Jurkat, Clone E6-1 (cell line): ENCODE results near the gene TRIP13. TPM values are rescaled to one million over a fixed set of nuclear protein-coding genes. Genes with fewer than 3 reads are reported as not detected.
A peak's percentile ranks its signal among the peaks of the same experiment; 100 is the strongest.
"Not testable (repeated sequence)": the region's sequence is repeated elsewhere in the genome, so short reads cannot be mapped to it uniquely, and the experiment has no call there.

Experiments
- DNase-seq: peaks from one replicate; pipeline ENCODE4 v3.0.0-alpha.2; 2011; ENCODE audit warnings: low read depth, low spot score
- H3K4me3 ChIP-seq: 2 replicates; pipeline ENCODE4 v1.5.1; 2011; ENCODE audit warnings: mild to moderate bottlenecking, low read length, control low read depth, moderate library complexity
- polyA plus RNA-seq: library from polyadenylated mRNA; unstranded; fragments of >200 nt; gene quantifications from one replicate; pipeline ENCODE4 v1.2.1, GENCODE V29; 2012; ENCODE audit warnings: missing spikeins; ENCODE audit not compliant: insufficient read length, insufficient read depth

The TRIP13 gene, protein sequence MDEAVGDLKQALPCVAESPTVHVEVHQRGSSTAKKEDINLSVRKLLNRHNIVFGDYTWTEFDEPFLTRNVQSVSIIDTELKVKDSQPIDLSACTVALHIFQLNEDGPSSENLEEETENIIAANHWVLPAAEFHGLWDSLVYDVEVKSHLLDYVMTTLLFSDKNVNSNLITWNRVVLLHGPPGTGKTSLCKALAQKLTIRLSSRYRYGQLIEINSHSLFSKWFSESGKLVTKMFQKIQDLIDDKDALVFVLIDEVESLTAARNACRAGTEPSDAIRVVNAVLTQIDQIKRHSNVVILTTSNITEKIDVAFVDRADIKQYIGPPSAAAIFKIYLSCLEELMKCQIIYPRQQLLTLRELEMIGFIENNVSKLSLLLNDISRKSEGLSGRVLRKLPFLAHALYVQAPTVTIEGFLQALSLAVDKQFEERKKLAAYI
- polyA plus RNA-seq: 153 TPM

GRCh38 chr5:892394-893136 lies at the start of gene TRIP13, which contains the start of gene BRD9:
Gene TRIP13, plus strand, starts transcription at chr5:892884. Its CDS starts 115 bp downstream, at chr5:892999.
Gene BRD9, minus strand, starts transcription at chr5:892801. Its CDS starts 144 bp downstream, at chr5:892657.
- H3K4me3 ChIP-seq: peak within 1 kb of the TSS; percentile 96
- DNase-seq: peak; percentile 76

DNA sequence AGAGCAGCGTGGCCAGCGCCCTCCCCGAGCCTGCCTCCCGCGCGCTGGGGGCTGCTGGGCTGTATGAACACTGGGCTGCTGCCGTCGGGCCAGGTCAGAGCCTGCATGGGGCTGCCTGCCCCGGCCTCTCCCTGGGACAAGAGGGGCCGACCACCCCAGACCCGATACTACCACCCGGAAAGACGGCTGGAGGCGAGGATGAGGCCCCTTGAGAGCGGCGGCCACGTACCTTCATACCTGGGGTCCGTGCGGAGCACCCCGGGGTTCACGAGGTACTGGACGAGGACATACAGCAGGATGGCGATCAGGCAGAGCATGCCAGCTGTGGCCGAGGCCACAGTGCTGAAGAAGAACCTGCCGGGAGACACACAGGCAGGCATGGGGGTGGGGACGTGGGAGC lies 49.3 kb upstream of the TRIP13 start:
- DNase-seq, H3K4me3 ChIP-seq: not testable (repeated sequence)

DNA sequence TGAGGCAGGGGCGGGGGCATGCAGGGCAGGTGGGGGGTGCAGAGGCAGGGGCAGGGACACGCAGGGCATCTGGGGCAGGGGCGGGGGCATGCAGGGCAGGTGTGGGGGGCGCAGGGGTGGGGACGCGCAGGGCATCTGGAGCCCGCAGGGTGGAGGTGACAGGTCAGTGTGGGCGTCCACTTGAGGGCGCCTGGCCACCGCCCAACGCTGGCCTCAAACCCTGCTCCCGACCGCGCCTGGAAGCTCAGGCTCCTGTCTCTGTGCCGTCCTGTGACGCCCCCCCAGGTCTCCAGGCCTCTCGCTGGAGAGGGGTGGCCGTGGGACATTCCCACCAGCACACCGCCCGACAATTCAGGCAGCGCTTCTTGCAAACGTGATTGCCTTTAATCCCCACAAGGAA lies 48.8 kb upstream of the TRIP13 start:
- not testable (repeated sequence) for DNase-seq, H3K4me3 ChIP-seq

DNA sequence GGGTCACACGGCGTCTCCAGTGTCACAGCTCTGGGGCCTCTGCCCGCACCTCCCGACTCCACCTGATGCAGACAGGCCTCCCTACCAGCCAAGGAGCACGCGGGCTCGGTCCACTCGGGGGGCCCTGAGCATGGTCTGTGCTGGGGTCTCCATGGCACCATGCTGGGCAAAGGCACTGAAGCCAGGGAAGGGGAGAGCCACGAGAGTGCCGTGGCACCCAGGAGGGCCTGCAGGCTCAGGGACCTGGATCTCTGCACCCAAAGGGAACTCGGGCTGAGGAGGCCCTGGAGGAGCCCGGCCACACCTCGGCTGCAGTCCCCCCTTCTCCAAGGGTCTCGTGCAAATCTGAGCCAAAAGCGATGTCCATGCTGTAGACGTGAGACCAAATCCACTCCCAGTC lies 48.3 kb upstream of the TRIP13 start:
- H3K4me3 ChIP-seq: not testable (repeated sequence)

GRCh38 chr5:845031-845675 lies 47.5 kb upstream of the TRIP13 start:
- H3K4me3 ChIP-seq, DNase-seq: not testable (repeated sequence)

More for the DNA sequence above, 48.3 kb upstream of the TRIP13 start:
- DNase-seq: not testable (repeated sequence)

GRCh38 chr5:845676-846601 lies 46.7 kb upstream of the TRIP13 start:
- DNase-seq, H3K4me3 ChIP-seq: not testable (repeated sequence)

GRCh38 chr5:846602-847091 lies 46.0 kb upstream of the TRIP13 start:
- not testable (repeated sequence) for DNase-seq, H3K4me3 ChIP-seq

- not testable (repeated sequence) for DNase-seq, H3K4me3 ChIP-seq
Observed at GRCh38 chr5:847212-847611, 45.5 kb upstream of the TRIP13 start.

DNA sequence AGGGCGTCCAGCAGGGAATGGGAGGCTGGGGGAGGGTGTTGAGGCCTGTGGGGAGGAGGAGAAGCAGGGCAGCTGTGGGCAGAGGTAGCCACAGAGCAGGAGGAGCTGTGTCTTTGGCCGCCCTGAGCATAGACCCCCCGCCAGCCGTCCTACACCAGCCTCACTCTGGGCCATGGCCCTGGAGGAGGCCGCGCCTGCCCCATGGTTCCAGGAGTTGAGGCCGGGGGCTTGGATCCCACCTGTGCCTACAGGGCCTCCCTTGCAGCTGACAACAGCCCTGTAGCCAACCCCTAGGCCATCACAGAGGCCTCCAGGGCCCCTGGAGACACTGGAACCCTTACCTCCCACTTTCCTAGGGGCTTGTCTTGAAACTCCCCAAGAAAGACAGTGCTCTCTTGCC lies 44.9 kb upstream of the TRIP13 start:
- DNase-seq, H3K4me3 ChIP-seq: not testable (repeated sequence)

GRCh38 chr5:848671-849111 lies 44.0 kb upstream of the TRIP13 start:
- DNase-seq: no peak
- no peak overlapping the region for H3K4me3 ChIP-seq

GRCh38 chr5:849651-850301 lies 42.9 kb upstream of the TRIP13 start:
- no peak overlapping the region for H3K4me3 ChIP-seq
- no peak for DNase-seq

DNA sequence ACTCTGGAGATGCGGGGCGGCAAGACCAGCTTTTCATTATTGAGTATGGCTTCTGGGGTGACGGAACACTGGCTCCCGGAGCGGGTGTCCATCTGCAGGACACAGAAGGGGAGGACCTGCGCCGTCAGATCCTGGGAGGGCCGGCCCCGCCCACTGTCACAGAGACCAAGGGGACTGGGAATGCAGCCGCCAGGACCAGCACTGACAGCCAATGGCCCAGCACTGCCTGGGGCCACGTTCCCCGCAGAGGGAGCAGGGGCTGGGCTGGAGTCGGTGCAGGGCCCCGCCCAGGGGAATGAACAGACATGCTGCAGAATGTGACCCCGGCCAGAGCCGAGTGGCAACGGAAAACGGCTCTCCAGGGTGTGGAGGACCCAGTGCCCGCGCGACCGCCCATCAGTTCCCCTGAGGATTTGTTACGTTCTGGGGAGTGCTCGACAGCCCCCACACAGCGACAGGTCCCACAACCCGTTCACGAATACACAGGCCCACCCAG lies 42.1 kb upstream of the TRIP13 start, which contains the start of gene ZDHHC11:
ZDHHC11 (minus strand) TSS at position 476 of the 496 bp plus-strand sequence; CDS start at position 92, 384 bp downstream.
- DNase-seq: no peak
- H3K4me3 ChIP-seq: no peak within 1 kb of the TSS

DNA sequence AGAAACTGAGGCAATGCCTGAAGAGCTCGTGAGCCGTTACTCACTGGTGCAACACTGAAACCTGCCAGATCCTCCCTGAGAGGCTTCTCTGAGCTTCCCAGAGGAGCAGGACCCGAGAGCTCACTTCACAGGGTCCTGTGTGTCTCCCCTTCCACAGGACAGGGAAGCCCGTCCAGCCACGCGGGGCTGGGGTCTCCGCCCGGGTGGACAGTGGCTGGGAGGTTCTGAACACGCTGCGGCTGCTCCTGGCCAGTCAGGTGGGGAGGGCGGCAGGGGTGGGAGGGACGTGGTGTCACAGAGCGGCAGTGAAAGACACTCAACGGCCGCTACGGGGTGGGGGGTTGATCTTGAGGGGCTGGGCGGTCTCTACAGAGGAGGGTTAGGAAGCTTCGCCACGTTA lies 41.6 kb upstream of the TRIP13 start:
- DNase-seq: no peak
- H3K4me3 ChIP-seq: no peak overlapping the region

DNA sequence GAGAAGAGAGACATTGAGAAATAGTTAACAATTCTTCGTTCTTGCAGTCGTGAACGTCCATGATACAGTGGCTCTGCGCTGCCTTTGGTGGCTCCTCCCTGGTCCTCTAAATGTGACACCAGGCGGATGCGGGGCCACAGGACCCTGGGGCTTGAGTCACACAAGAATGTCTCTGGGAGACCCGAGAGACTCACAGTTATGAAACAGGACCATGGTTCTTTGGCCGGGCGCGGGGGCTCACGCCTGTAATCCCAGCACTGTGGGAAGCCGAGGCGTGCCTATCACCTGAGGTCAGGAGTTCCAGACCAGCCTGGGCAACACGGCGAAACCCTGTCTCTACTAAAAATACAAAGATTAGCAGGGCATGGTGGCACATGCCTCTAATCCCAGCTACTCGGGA lies 41.1 kb upstream of the TRIP13 start:
- no peak for DNase-seq
- H3K4me3 ChIP-seq: no peak overlapping the region

DNA sequence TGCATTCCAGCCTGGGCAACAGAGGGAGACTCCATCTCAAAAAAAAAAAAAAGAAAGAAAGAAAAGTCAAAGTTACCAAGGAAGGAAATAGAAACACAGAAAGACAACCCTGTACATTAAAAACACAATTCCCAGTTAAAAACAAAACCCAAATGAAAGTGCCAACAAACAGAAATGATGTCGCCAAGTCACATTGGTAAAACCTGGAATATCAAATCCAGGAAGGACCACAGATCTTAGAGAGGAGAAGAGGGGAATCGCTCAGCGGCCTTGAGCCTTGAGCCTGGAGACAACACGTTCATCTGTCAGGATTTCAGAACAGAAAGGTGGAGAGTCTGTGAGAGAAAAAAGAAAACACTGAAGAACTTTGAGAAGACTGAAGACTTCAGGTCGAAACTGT lies 40.7 kb upstream of the TRIP13 start:
- DNase-seq: no peak
- H3K4me3 ChIP-seq: no peak overlapping the region

GRCh38 chr5:852431-853401 lies 40.0 kb upstream of the TRIP13 start:
- no peak for DNase-seq
- H3K4me3 ChIP-seq: no peak overlapping the region
